CD8-positive, alpha-beta memory T cell (primary cell): ENCODE data around the gene PPP1R16B. TPM values are rescaled to one million over a fixed set of nuclear protein-coding genes. Genes with fewer than 3 reads are reported as not detected.
A peak's percentile ranks its signal among the peaks of the same experiment; 100 is the strongest.
"Not testable (repeated sequence)": the region's sequence is repeated elsewhere in the genome, so short reads cannot be mapped to it uniquely, and the experiment has no call there.

ENCODE experiments used
- CTCF ChIA-PET: fragments of 350-600 bp; sonication (Branson Sonifier 250); formaldehyde crosslinking; loops from one replicate; lab custom pipeline; 2021; ENCODE audit warnings: antibody characterized with exemption; lab: Charles Lee
- POLR2A ChIA-PET: fragments of 350-600 bp; sonication (Branson Sonifier 250); formaldehyde crosslinking; loops from one replicate; lab custom pipeline; 2021; ENCODE audit warnings: antibody characterized with exemption; lab: Charles Lee
- DNase-seq, 5 donors: peaks; one replicate each; pipeline versions ENCODE4 v3.0.0 to v3.0.0-alpha.2; 2020 to 2022; ENCODE audit warnings: mixed read lengths in 1 of 5
- H3K27ac ChIP-seq: one replicate; pipeline ENCODE4 v1.7.0; 2013; ENCODE audit warnings: low read depth, mild to moderate bottlenecking, low read length, moderate library complexity
- H3K27me3 ChIP-seq: 2 replicates; pipeline ENCODE4 v1.7.0; 2013; ENCODE audit warnings: low read length, mild to moderate bottlenecking; ENCODE audit not compliant: insufficient read depth, poor library complexity, severe bottlenecking
- H3K36me3 ChIP-seq: 2 replicates; pipeline ENCODE4 v1.7.0; 2013; ENCODE audit warnings: mild to moderate bottlenecking, low read length, moderate library complexity; ENCODE audit not compliant: insufficient read depth
- H3K4me1 ChIP-seq: 2 replicates; pipeline ENCODE4 v1.7.0; 2013; ENCODE audit warnings: mild to moderate bottlenecking, low read length, moderate library complexity; ENCODE audit not compliant: insufficient read depth
- H3K4me3 ChIP-seq: 2 replicates; pipeline ENCODE4 v1.7.0; 2013; ENCODE audit warnings: mild to moderate bottlenecking, low read length
- H3K9me3 ChIP-seq: 2 replicates; pipeline ENCODE4 v1.7.0; 2013; ENCODE audit warnings: mild to moderate bottlenecking, low read length
- H3K27ac Mint-ChIP-seq, 8 donors: one replicate each; pipeline ENCODE4 v1.8.0; 2020 to 2021; ENCODE audit warnings: mixed read lengths in 8 of 8, mild to moderate bottlenecking in 6 of 8, inconsistent platforms in 3 of 8, moderate library complexity in 3 of 8
- H3K27me3 Mint-ChIP-seq, 2 donors: one replicate each; pipeline ENCODE4 v1.8.0; 2020 to 2021; ENCODE audit warnings: mixed read lengths in 2 of 2, mild to moderate bottlenecking in 1 of 2, moderate library complexity in 1 of 2
- H3K36me3 Mint-ChIP-seq, 3 donors: one replicate each; pipeline ENCODE4 v1.8.0; 2020 to 2021; ENCODE audit warnings: mixed read lengths in 3 of 3, inconsistent platforms in 1 of 3, mild to moderate bottlenecking in 1 of 3
- H3K4me1 Mint-ChIP-seq, 3 donors: one replicate each; pipeline ENCODE4 v1.8.0; 2020 to 2021; ENCODE audit warnings: mixed read lengths in 3 of 3, inconsistent platforms in 1 of 3, mild to moderate bottlenecking in 1 of 3
- H3K4me3 Mint-ChIP-seq, 7 donors: one replicate each; pipeline ENCODE4 v1.8.0; 2020 to 2021; ENCODE audit warnings: mixed read lengths in 7 of 7, mild to moderate bottlenecking in 6 of 7, moderate library complexity in 4 of 7, inconsistent platforms in 2 of 7
- H3K9me3 Mint-ChIP-seq, 5 donors: one replicate each; pipeline ENCODE4 v1.8.0; 2020 to 2022; ENCODE audit warnings: mixed read lengths in 5 of 5, mild to moderate bottlenecking in 3 of 5, moderate library complexity in 2 of 5, inconsistent platforms in 1 of 5
- polyA plus RNA-seq: library from polyadenylated mRNA; unstranded; fragments of 300-500 nt; fragmentation: Illumina TruSeq; gene quantifications from one replicate; pipeline ENCODE4 v1.2.3, GENCODE V29; 2021
- total RNA-seq, 2 experiments: library from RNA; stranded (reverse); gene quantifications; one replicate each; pipeline ENCODE4 v1.2.3, GENCODE V29; 2021

PPP1R16B gene
- total and polyA plus RNA-seq, 3 experiments from 2014 or later, result 40.2 to 171 (median 167) TPM

DNA sequence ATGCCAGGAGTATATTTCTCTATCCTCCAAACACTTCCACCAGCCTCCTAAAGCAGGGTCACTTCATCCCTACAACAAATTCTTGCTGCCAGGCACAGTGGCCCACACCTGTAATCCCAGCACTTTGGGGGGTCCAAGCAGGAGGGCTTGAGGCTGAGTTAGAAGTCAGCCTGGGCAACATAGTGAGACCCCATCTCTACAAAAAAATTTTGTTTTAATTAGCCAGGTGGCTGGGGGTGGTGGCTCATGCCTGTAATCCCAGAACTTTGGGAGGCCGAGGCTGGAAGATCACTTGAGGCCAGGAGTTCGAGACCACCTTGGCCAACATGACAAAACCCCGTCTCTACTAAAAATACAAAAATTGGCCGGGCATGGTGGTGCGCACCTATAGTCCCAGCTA, 11.4 kb upstream of the PPP1R16B start:
- H3K9me3 ChIP-seq, H3K9me3 Mint-ChIP-seq, H3K36me3 ChIP-seq, H3K36me3 Mint-ChIP-seq, H3K27me3 ChIP-seq, H3K4me3 Mint-ChIP-seq, H3K27ac ChIP-seq, DNase-seq, H3K4me3 ChIP-seq, H3K4me1 ChIP-seq, CTCF ChIA-PET, H3K27me3 Mint-ChIP-seq: not testable (repeated sequence)
- Mint-ChIP-seq H3K27ac (peak overlapping the region in 2 of 8 donors; percentile 22 to 43), H3K4me1 (peaks cover 21 to 28% (median 24%) of the 10 kb centered on the region in 3 donors)
- POLR2A ChIA-PET, result interaction anchor here (0.9 kb wide), 1 partner anchor 11 kb away, joined by 3 read pairs; the partner anchor contains the start of gene PPP1R16B

DNA sequence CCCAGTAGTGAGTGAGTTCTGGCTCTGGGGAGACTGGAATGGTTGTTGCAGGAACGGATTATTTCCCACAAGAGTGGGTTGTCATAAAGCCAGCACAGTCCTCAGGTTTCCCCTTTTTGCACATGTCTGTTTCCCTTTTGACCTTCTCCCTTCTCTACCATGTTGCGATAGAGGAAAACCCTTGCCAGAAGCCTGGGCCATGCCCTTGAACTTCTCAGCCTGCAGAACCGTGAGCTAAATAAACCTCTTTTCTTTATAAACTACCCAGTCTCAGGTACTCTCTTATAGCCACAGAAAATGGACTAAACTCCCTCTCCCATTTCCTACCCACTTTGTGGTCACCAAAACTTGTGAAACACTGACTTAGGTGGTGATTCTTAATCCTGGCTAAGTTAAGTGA, 7.2 kb upstream of the PPP1R16B start:
- no peak overlapping the region for H3K27ac ChIP-seq
- H3K4me3 ChIP-seq, result no peak overlapping the region
- H3K4me3 Mint-ChIP-seq, result no peak overlapping the region
- H3K4me1 Mint-ChIP-seq, result peaks cover 21 to 27% (median 26%) of the 10 kb centered on the region in 3 donors
- H3K27ac Mint-ChIP-seq, result peak overlapping the region in 1 of 8 donors; percentile 32
- peaks cover 6% of the 10 kb centered on the region for H3K4me1 ChIP-seq
- ChIA-PET CTCF (interaction anchor here (0.9 to 2.3 kb wide), 2 partner anchors 8 to 85 kb away, joined by 3 to 11 read pairs; no protein-coding TSS in a partner anchor), POLR2A (no interaction called here)
- H3K9me3 ChIP-seq, result no peaks in the 10 kb centered on the region
- H3K36me3 Mint-ChIP-seq, result peaks cover 0 to 4% (median 0%) of the 10 kb centered on the region in 3 donors
- no peaks in the 10 kb centered on the region for H3K9me3 Mint-ChIP-seq
- no peaks in the 10 kb centered on the region for H3K27me3 Mint-ChIP-seq
- no peak for DNase-seq
- H3K36me3 ChIP-seq, result no peaks in the 10 kb centered on the region
- H3K27me3 ChIP-seq, result no peaks in the 10 kb centered on the region

DNA sequence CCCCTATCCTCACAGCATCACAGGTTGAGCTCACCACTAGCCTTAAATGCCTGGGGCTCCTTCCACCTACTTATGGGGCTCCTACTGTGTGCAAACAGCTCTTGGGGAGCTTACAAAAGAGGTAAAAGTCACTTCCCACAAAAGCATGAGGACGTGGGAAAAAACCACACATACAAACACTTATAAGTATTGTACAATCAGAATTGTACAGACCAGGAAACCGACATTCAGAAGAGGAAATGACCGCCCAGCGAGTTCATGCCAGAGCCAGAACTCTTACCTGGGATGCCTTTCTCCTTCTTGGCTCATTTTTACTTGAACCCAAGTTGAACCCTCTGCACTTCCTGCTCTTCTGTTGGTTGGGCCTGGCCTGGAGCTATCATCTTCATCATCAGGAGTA, 6.3 kb upstream of the PPP1R16B start:
- Histone ChIP-seq H3K9me3 (no peaks in the 10 kb centered on the region), H3K27ac (no peak overlapping the region), H3K4me3 (no peak overlapping the region), H3K4me1 (peaks cover 15% of the 10 kb centered on the region), H3K27me3 (no peaks in the 10 kb centered on the region), H3K36me3 (no peaks in the 10 kb centered on the region)
- peak overlapping the region in 6 of 8 donors; percentile 12 to 85 (median 54) for H3K27ac Mint-ChIP-seq
- H3K27me3 Mint-ChIP-seq, result no peaks in the 10 kb centered on the region
- no peak overlapping the region for H3K4me3 Mint-ChIP-seq
- ChIA-PET CTCF (interaction anchor here (0.9 to 2.3 kb wide), 3 partner anchors 9 to 94 kb away, joined by 3 to 11 read pairs (median 5); no protein-coding TSS in a partner anchor), POLR2A (no interaction called here)
- DNase-seq, result no peak
- H3K36me3 Mint-ChIP-seq, result peaks cover 0 to 4% (median 0%) of the 10 kb centered on the region in 3 donors
- no peaks in the 10 kb centered on the region for H3K9me3 Mint-ChIP-seq
- H3K4me1 Mint-ChIP-seq, result peaks cover 24 to 30% (median 29%) of the 10 kb centered on the region in 3 donors

DNA sequence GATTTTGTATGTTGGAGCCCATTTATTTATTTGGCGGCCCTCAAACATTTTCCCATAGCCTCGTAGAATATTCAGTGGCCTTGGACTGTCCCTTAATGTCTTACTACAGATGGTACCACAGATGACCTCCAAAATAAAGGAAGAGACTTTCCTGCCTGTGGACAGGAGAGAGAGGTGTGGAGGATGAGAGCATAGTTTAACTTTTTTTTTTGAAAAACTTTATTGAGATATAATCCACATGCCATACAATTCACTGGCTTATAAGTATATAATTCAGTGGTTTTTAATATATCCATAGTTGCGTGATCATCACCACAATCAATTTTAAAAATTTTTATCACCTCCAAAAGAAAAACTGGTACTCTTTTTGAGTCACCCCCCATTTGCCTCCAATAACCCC, 4.6 kb upstream of the PPP1R16B start:
- Mint-ChIP-seq H3K36me3 (peaks cover 0 to 10% (median 4%) of the 10 kb centered on the region in 3 donors), H3K4me1 (peaks cover 32 to 40% (median 39%) of the 10 kb centered on the region in 3 donors), H3K27me3 (peaks cover 0 to 3% of the 10 kb centered on the region in 2 donors), H3K27ac (peak overlapping the region in 5 of 8 donors; percentile 0 to 71 (median 36)), H3K4me3 (peak overlapping the region in 1 of 7 donors; percentile 28), H3K9me3 (no peaks in the 10 kb centered on the region)
- Histone ChIP-seq H3K4me3 (no peak overlapping the region), H3K9me3 (no peaks in the 10 kb centered on the region), H3K36me3 (no peaks in the 10 kb centered on the region), H3K27ac (no peak overlapping the region), H3K4me1 (peaks cover 20% of the 10 kb centered on the region), H3K27me3 (no peaks in the 10 kb centered on the region)
- DNase-seq, result no peak
- ChIA-PET POLR2A (no interaction called here), CTCF (no interaction called here)

DNA sequence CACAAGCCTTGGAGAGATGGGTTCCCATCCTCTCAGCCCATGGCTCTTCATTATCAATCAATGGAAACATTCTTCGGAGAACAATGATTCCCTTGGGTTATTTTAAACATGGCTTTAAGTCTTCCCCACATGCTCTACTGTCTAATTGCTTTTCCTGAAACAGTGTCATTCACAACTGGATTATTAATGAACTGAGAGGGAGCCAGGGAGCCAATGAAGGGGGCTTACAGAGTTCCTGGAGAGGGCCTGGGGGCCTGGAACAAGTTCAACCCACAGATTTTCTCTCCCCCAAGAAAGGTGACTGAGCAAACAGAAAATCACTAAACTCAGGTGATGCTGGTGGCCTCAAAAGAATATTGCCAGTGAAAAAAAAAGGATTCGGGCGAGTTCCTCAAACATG, 1.3 kb upstream of the PPP1R16B start:
- ChIA-PET POLR2A (interaction anchor here (1.6 to 4.8 kb wide), 3 partner anchors 70 to 159 kb away, joined by 3 to 80 read pairs (median 18); no protein-coding TSS in a partner anchor), CTCF (interaction anchor here (1.7 to 6.7 kb wide), 8 partner anchors 14 to 91 kb away, joined by 3 to 66 read pairs (median 8); no protein-coding TSS in a partner anchor)
- Mint-ChIP-seq H3K4me3 (peak overlapping the region in 6 of 7 donors; percentile 85 to 93 (median 90)), H3K9me3 (no peaks in the 10 kb centered on the region), H3K36me3 (peaks cover 0 to 35% (median 2%) of the 10 kb centered on the region in 3 donors), H3K27ac (peak overlapping the region; percentile 93 to 100 (median 98)), H3K4me1 (peaks cover 43 to 50% (median 46%) of the 10 kb centered on the region in 3 donors), H3K27me3 (peaks cover 0 to 7% of the 10 kb centered on the region in 2 donors)
- H3K4me1 ChIP-seq, result peaks cover 41% of the 10 kb centered on the region
- H3K27ac ChIP-seq, result peak overlapping the region; percentile 98
- DNase-seq, result no peak
- H3K4me3 ChIP-seq, result no peak overlapping the region
- H3K27me3 ChIP-seq, result no peaks in the 10 kb centered on the region
- H3K9me3 ChIP-seq, result no peaks in the 10 kb centered on the region
- H3K36me3 ChIP-seq, result no peaks in the 10 kb centered on the region

DNA sequence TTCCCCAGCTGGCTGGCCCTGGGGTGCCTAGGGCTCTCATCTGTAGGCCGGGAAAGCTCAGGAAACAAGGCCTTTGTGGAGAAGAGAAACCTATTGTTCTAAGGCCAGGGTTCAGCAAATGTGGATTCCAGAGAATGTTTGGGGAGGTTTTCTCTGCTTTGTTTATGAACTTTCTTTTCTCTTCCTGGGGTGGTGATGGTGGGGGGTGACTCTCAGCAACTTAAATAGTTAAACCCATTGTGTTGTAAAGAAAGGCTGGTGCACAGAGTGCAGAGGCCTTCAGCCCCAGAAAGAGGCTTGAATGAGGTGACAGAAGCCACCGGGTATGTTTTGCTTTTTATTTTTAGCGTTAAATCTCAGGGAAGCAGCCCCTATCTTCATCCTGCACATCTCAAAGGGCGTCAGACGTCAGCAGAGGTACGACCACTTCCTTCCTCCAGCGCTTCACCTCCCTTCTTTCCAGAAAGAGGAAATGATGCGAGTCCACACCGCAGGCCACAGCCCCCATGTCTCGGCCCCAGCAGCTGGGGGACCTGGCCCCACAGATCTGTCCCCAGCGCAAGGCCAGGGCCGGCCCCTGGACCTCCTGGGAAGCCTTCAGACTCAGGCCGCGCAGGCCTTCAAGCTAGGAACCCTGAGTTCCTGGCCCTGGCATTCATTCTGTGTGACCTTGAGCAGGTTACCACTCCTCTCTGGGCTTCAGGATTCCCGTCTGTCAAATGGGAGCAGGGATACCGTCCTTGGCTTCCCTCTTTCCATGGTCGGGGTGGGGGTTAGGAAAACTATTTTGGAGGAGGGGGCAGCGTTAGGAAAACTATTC, 605 bp upstream of the PPP1R16B start:
- POLR2A ChIA-PET, result interaction anchor here (0.6 to 4.8 kb wide), 18 partner anchors 11 to 158 kb away, joined by 3 to 80 read pairs (median 4); partner anchors contain the start of gene FAM83D
- peaks cover 44% of the 10 kb centered on the region for H3K4me1 ChIP-seq
- H3K27ac Mint-ChIP-seq, result peak overlapping the region; percentile 93 to 100 (median 98)
- peak; percentile 72 to 93 (median 91) for DNase-seq
- H3K4me1 Mint-ChIP-seq, result peaks cover 46 to 52% (median 48%) of the 10 kb centered on the region in 3 donors
- H3K27me3 ChIP-seq, result no peaks in the 10 kb centered on the region
- peak overlapping the region; percentile 85 to 93 (median 91) for H3K4me3 Mint-ChIP-seq
- CTCF ChIA-PET, result interaction anchor here (0.7 to 6.7 kb wide), 20 partner anchors 10 to 143 kb away, joined by 3 to 66 read pairs (median 5); no protein-coding TSS in a partner anchor
- H3K4me3 ChIP-seq, result peak overlapping the region; percentile 82
- peaks cover 0 to 7% of the 10 kb centered on the region in 2 donors for H3K27me3 Mint-ChIP-seq
- H3K36me3 Mint-ChIP-seq, result peaks cover 0 to 40% (median 2%) of the 10 kb centered on the region in 3 donors
- H3K36me3 ChIP-seq, result no peaks in the 10 kb centered on the region
- H3K9me3 Mint-ChIP-seq, result no peaks in the 10 kb centered on the region
- H3K9me3 ChIP-seq, result no peaks in the 10 kb centered on the region
- H3K27ac ChIP-seq, result peak overlapping the region; percentile 98

DNA sequence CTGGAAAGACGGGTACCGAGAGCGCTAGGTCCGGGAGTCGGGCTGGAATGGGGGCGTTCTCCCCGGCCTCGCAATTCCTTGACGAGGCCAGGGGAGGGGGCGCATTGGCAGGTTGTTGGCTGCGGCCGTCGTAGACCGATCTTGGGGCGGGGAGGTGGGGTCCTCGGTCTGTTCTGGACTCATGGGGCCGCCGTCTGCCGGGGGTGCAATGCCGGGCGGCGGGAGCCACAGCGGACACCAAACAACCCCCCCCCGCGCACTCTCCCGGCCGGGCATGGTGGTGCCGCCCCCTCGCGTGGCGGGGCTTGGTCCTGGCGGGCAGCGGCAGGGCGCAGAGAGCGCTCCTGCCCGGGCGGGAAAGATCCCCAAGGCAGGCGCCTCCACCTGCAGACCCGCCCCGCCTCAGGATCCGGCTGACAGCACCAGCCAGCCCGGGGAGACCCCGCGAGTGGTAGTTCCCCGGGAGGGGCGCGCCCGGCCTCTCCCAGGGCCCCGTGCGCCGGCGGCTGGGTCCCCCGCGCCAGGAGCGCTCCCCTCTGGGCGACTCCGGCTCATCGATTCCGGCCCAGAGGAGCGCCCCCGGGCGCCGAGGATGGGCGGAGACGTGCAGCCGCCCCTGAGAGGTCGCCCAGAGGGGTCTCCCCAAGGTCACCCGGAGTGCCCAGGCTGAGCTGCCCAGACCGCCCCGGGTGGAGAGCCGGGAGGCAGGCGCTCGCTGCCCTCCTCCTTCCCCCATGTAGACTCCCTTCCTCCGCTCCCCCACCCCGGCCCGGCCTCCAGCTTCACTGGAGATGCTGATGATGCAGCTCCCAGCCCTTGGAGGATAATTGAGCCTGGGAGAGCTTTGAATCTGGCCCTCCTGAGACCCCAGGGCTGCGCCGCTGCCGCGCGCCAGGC, 709 bp downstream of the PPP1R16B start:
- H3K9me3 Mint-ChIP-seq, result no peaks in the 10 kb centered on the region
- no peaks in the 10 kb centered on the region for H3K9me3 ChIP-seq
- peaks cover 57 to 63% (median 60%) of the 10 kb centered on the region in 3 donors for H3K4me1 Mint-ChIP-seq
- no peaks in the 10 kb centered on the region for H3K27me3 ChIP-seq
- H3K4me3 ChIP-seq, result peak overlapping the region; percentile 82
- H3K27me3 Mint-ChIP-seq, result peaks cover 0 to 7% of the 10 kb centered on the region in 2 donors
- peak overlapping the region; percentile 89 to 96 (median 91) for H3K4me3 Mint-ChIP-seq
- H3K36me3 Mint-ChIP-seq, result peaks cover 0 to 53% (median 8%) of the 10 kb centered on the region in 3 donors
- peak overlapping the region; percentile 93 to 100 (median 98) for H3K27ac Mint-ChIP-seq
- H3K36me3 ChIP-seq, result peaks cover 11% of the 10 kb centered on the region
- CTCF ChIA-PET, result interaction anchor here (0.9 to 6.7 kb wide), 26 partner anchors 10 to 142 kb away, joined by 3 to 66 read pairs (median 4); no protein-coding TSS in a partner anchor
- H3K4me1 ChIP-seq, result peaks cover 57% of the 10 kb centered on the region
- H3K27ac ChIP-seq, result peak overlapping the region; percentile 98
- peak; percentile 24 to 65 (median 53) for DNase-seq
- POLR2A ChIA-PET, result interaction anchor here (0.9 to 4.8 kb wide), 16 partner anchors 10 to 87 kb away, joined by 3 to 80 read pairs (median 5); partner anchors contain the start of gene ACTR5
